Measurements from ENCODE around the gene KANSL1L.
"Not testable (repeated sequence)": the region's sequence is repeated elsewhere in the genome, so short reads cannot be mapped to it uniquely, and the experiment has no call there.

KANSL1L gene

DNA sequence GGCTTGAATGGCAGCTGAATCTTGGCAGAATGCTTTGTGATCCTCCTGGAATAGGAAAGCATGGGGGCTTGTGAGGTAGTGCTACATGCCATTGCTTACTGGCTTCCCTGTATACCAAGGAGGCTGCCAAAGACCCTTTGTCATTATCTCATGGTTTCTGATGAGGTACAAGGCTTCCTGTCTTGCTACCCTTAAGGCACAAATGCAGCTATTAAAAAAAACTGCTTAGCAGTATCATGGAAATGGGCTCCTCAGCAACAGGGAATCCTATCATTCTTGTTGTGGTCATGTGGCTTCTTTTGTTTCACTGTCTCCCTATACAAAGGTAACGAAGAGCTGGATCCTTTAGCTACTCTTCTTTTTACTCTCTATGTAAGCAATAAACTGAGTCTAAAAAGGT is 6.6 kb upstream of the KANSL1L start:
- no peak for DNase-seq

GRCh38 chr2:210177115-210177514 is 5.9 kb upstream of the KANSL1L start:
- DNase-seq = not testable (repeated sequence)

DNA sequence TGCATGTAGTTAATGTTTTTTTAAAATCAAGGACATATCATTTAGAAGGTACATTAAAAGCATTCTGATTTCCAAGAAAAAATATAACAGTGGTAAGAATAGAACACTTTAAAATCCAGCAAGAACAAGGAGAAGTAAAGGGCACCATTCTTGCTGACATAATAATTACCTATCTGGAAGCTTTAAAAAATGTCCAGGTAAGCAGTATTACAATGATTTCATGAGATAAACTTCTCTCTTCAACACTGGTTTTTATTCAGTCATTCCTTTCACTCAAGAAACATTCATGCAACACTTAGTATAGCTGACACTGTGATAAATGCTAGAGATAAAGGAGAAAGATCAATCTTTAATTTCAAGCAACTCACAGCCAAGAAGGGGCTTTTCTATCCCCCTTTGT is 2.9 kb upstream of the KANSL1L start:
- DNase-seq = no peak

DNA sequence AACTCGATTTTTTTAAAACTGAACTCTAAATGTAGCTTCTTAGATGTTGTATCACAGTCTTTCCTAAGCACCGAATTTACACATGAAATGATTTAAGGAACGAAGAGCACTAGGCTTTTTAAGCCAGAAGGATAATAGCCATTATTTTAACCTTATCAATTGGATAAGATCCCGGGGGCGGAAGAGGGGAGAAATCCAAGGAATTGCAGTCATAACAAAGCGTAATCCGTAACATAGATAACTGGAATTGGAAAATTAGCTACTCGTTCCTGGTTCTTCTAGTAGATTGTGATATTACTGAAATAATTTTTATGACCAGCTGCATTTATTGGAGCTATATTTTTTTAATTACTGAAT is 988 bp upstream of the KANSL1L start:
- no peak for DNase-seq

DNA sequence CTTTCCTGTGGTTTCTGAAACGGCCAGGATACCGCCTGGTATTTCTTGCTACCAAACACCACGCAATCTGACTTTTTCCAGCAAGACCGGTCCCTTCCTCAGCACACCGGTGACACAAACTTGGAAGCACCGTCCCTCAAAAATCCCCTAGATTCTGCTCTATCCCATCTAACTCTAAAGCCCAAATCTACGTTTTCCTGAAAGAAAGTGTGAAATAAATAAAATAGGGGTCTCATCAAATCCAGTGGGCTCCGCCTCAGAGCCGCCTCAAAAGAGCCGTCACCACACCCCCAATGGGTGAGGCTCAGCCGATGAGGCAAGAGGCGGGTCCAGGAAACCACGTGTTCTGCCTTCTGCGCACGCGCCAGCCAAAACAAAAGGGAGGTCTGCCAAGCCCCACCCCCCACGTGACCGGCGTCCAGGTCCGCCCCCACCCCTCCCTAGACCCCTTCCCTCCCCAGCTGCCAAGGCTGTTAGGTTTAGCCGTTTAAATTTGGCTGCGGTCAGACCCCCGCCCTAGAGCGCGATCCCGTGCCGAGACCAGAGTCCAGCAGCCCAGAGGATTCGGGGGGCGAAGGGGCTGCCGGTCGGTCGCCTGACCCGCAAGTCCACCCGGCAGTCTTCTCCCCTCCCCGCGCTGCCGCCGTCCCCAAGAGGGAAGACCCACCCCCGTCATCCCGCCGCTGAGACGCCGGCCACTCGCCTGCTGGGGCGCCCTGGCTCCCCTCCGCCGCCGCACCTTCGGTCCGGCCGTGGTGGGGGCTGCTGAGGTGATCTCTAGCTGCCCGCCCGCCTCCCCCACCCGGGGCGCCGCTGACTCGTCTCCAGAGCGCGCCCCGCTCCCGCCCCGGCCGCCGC is 534 bp downstream of the KANSL1L start:
- DNase-seq = peak; percentile 92

- DNase-seq = no peak
Measured at GRCh38 chr2:210170196-210170445, 1.1 kb downstream of the KANSL1L start.

GRCh38 chr2:210169516-210170195 is 1.6 kb downstream of the KANSL1L start:
- peak; percentile 92 for DNase-seq

GRCh38 chr2:210167227-210167626 is 4.0 kb downstream of the KANSL1L start:
- no peak for DNase-seq

DNA sequence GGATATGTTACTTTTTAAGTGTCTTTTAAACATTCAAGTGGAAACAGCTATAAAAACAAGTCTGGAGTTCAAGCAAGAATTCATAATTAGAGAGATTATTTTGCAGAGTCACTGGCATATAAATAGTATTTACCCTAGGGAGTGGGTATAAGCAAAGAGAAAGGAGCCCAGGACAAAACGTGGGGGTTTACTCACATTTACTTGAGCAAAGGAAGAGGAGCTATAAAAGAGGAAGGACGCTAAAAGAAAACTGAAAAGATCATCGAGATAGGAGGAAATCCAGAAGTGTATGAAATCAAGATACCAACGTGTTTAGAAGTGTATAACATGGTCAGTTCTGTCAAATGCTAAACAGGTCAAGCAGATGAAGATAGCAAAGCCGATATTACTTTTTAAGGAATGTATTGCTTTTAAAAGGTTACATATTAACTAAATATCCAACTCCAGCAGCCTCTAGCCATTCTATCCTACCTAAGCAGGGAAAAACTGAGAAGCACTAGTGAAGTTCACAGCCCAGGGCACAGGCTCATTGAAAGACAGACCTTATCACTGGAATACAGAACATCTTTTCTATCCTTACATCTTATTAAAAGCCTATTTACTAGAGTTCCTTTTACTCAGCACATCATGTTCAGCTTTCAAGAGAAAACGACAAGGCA is 8.6 kb downstream of the KANSL1L start:
- peak; percentile 46 for DNase-seq

GRCh38 chr2:210159059-210159458 is 12.2 kb downstream of the KANSL1L start:
- DNase-seq = no peak

DNA sequence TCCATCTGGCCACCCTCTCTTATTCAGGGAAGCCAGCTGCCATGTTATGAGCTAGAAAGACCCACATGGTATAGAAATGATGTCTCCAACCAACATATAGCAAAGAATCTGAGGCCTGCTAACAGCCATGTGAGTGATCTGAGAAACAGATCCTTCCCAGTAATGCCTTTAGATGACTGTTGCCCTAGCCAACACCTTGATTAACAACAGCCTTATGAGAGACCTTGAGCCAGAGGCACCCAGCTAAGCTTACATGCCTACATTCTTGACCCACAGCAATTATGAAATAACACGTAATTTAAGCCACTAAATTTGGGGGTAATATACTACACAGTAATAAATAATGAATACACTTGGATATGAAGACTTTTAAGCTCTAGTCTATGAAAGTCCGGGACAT is 13.0 kb downstream of the KANSL1L start:
- DNase-seq = no peak

GRCh38 chr2:210157526-210157925 is 13.7 kb downstream of the KANSL1L start:
- no peak for DNase-seq

DNA sequence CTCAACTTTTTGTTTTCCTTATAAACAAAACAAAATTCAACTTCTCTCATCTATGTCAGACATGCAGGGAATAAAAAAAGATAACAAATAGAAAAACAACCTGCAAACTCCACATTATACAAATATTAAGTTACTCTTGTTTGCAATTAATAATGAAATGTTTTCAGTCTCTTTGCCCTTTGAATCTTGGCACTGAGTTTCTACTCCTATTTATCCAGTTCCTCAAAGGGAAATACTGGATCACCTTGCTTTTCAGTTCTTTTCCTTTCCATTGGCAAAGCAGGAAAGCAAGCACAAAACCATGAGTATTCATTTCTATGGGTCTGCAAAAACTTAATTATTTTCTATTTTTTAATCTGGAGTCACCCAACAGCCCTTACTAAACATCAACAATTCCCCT is 23.6 kb downstream of the KANSL1L start:
- DNase-seq = no peak

- no peak for DNase-seq
Measured at GRCh38 chr2:210132239-210132638, 39.0 kb downstream of the KANSL1L start.

DNA sequence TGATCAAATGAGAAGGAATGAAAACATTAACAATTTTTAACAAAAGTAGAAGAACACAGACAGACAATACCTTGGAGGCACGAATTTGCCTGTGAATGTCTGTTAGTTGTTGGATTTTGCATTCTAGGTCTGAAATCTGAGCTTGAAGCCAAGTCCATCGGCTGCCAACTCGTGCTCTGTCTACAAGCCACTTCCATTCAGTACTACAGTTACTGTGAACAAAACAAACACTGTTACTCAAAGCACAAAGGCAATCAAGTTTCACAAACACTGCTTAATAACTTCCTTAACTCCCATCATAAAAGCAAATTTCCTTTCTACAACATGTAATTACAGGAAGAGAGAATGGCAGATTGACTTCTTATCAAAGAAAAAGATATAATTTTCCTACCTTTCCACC is 42.2 kb downstream of the KANSL1L start:
- no peak for DNase-seq

- DNase-seq = no peak
Measured at GRCh38 chr2:210113614-210114235, 57.5 kb downstream of the KANSL1L start.

- no peak for DNase-seq
Measured at GRCh38 chr2:210112871-210113270, 58.3 kb downstream of the KANSL1L start.

GRCh38 chr2:210099940-210100339 is 71.3 kb downstream of the KANSL1L start:
- DNase-seq = no peak

- DNase-seq = no peak
Measured at GRCh38 chr2:210094787-210095186, 76.4 kb downstream of the KANSL1L start.

DNA sequence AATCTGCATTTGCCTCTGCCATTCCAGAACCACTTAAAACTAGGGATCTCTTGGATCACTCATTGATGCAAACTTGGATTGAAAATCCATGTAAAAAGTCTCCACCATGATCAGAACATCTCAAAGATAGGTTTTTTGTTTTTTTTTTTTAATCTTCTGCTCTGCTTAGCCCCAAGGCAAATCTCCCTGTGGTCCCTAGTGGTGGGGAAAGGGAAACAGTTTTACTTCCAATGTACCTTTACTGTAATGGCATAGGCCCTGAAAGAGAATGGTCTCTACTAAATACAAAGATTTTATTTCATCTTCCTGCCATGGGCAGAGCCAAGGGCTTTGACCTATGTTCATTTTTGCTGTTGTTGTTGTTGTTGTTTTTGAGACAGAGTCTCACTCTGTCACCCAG is 78.4 kb downstream of the KANSL1L start:
- no peak for DNase-seq

GRCh38 chr2:210086930-210087329 is 84.3 kb downstream of the KANSL1L start:
- no peak for DNase-seq

- DNase-seq = no peak
Measured at GRCh38 chr2:210086292-210086691, 84.9 kb downstream of the KANSL1L start.

DNA sequence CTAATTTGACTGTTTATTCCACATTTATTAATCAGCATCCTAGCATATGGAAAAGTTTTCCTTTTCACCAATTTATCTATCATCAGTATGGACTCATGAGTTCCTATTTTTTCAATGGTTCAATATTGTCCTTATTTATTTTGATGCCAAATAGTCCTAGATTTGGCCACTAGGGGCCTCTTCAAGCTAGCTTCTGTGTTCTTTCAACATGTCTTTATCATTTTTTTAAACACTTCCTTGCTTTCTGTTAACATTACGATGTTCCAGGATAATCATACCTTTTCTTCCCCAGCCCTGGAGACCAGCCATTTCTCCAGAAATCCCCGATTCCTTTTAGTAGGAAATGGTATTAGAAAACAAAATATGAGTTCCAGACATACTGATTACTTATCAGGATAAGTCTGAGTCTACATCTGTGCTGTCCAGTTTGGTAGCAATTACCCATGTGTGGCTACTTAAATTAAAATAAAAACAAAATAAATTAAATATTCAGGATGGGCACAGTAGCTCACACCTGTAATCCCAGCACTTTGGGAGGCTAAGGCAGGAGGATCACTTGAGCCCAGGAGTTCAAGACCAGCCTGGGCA is 98.2 kb downstream of the KANSL1L start:
- DNase-seq = peak; percentile 45
